ENCODE results near the gene ADH7. TPM values are rescaled to one million over a fixed set of nuclear protein-coding genes. Genes with fewer than 3 reads are reported as not detected.

The ADH7 gene
- total and polyA plus RNA-seq, 9 of the 15 experiments (the other 6 are each of a cell fraction or from before 2014, with no cell fraction given) = not detected

DNA sequence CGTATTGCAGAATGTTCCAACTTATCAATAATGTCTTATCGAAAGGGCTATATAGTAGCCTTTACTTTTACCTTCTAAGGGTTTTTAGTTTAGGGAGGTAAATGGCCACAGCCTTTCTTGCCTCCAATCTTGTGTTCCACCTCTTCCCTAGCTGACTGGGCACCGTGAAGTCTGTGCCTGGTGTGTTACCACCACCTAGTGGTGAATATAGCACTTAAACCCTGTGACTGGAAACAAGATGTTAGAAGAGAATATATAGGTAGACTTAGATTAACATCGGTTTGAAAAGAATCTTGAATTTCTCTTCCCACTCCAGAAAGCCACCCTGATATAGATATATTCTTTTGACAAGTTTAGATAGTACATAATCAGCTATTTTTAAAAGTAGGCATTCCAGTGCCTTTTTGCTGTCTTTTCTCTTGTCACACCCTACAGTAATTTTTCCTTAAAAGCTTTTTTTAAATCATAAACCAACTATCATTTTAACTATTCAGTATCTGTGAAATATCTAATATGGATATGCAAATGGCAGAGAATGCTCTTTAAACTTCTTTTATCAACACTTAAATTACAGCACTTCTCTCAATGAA lies 27.8 kb upstream of the ADH7 start (continued):
- TF ChIP-seq MGA (IDR thresholded peaks at IDR 0.05) (no peak), KLF16 (IDR thresholded peaks at IDR 0.05) (0 out of 2 replicates have a peak, but pooled peaks have one; percentile 9), REST (IDR thresholded peaks at IDR 0.05; ENCODE audit: borderline replicate concordance) (peak; percentile 58; the same call in 1 of the 2 replicates), REST (CRISPR knock-in tag; IDR thresholded peaks at IDR 0.05; ENCODE audit: low read depth) (no peak), ATF3 (IDR thresholded peaks at IDR 0.05) (no peak), ATF3 (CRISPR knock-in tag; conservative IDR thresholded peaks at IDR 0.05) (no peak)
